HepG2 (cell line): Measurements from ENCODE around the gene PLEKHG4B. TPM values are rescaled to one million over a fixed set of nuclear protein-coding genes. Genes with fewer than 3 reads are reported as not detected.

ENCODE experiments used
- ATAC-seq: fragments of 200-7000 bp; cut with Tn5 transposase; 3 replicates; pipeline ENCODE4 v1.9.1; 2020; ENCODE audit warnings: mild to moderate bottlenecking, moderate library complexity
- BruUV-seq: library from RNA; stranded (reverse); fragments of 400-500 nt; replicated peaks from 2 replicates; lab custom pipeline; 2021; lab: Mats Ljungman, UMichigan
- CTCF ChIA-PET: fragments of 300-600 bp; formaldehyde crosslinking; extraction: SDS; loops from one replicate; lab custom pipeline; 2021; ENCODE audit warnings: low total read pairs, inconsistent platforms, low intra/inter-chr PET ratio; lab: Yijun Ruan, JAX
- POLR2A ChIA-PET: fragments of 350-600 bp; sonication (Branson Sonifier 250); formaldehyde crosslinking; loops from one replicate; lab custom pipeline; 2020; ENCODE audit warnings: antibody characterized with exemption, inconsistent platforms; lab: Yijun Ruan, JAX
- DNase-seq: peaks from one replicate; pipeline ENCODE4 v3.0.0-alpha.2; 2015; ENCODE audit warnings: low spot score
- FAIRE-seq: peaks from 3 replicates; lab custom pipeline; 2011; peaks lifted over from hg19 to GRCh38; lab: Jason Lieb, UNC
- H2AFZ ChIP-seq: one replicate; pipeline ENCODE4 v1.6.1; 2011; ENCODE audit warnings: low read length, inconsistent platforms
- H3K27ac ChIP-seq: fragments of 300-600 bp; 3 replicates; pipeline ENCODE4 v1.8.0; 2011; ENCODE audit warnings: mixed run types, mild to moderate bottlenecking, mixed read lengths, low read length, inconsistent platforms; ENCODE audit not compliant: insufficient read depth; ENCODE audit errors: extremely low read length
- H3K27me3 ChIP-seq, 2 experiments: fragments of 200-600 bp in 1 of 2; 2 replicates in 1 of 2; 3 replicates in 1 of 2; pipeline versions ENCODE4 v1.6.0 to v1.8.0; 2011; ENCODE audit warnings: low read length in 2 of 2, mild to moderate bottlenecking in 2 of 2, moderate library complexity in 2 of 2, inconsistent platforms in 1 of 2; ENCODE audit not compliant: insufficient read depth in 2 of 2, control insufficient read depth in 1 of 2
- H3K36me3 ChIP-seq, 2 experiments: fragments of 200-600 bp in 1 of 2; replicated peaks in 1 of 2; 2 replicates in 1 of 2; 3 replicates in 1 of 2; pipeline versions ENCODE4 v1.5.1 to v1.8.0; 2011; ENCODE audit warnings: low read length in 2 of 2, inconsistent platforms in 1 of 2; ENCODE audit not compliant: insufficient read depth in 2 of 2, control insufficient read depth in 1 of 2
- H3K4me1 ChIP-seq: 2 replicates; pipeline ENCODE4 v1.5.1; 2012; ENCODE audit warnings: low read length, inconsistent platforms; ENCODE audit not compliant: insufficient read depth
- H3K4me2 ChIP-seq: 2 replicates; pipeline ENCODE4 v1.6.0; 2011; ENCODE audit warnings: low read depth, low read length, inconsistent platforms
- H3K4me3 ChIP-seq, 3 experiments: fragments of 200-600 bp in 1 of 3; sonication (generic), shearing (Covaris generic) in 1 of 3; replicated peaks in 1 of 3; 2 replicates each; pipeline ENCODE4 v1.5.1; 2011 to 2016; ENCODE audit warnings: low read length in 3 of 3, inconsistent platforms in 2 of 3, low read depth in 2 of 3, mild to moderate bottlenecking in 2 of 3, control low read depth in 1 of 3, mixed read lengths in 1 of 3; ENCODE audit not compliant: insufficient read depth in 1 of 3
- H3K79me2 ChIP-seq: one replicate; pipeline ENCODE4 v1.6.1; 2011; ENCODE audit warnings: low read length, inconsistent platforms; ENCODE audit not compliant: insufficient read depth
- H3K9ac ChIP-seq: 2 replicates; pipeline ENCODE4 v1.6.0; 2011; ENCODE audit warnings: mild to moderate bottlenecking, low read depth, low read length, inconsistent platforms; ENCODE audit not compliant: insufficient read depth
- H3K9me3 ChIP-seq: 2 replicates; pipeline ENCODE4 v1.5.1; 2012; ENCODE audit warnings: mild to moderate bottlenecking, low read length
- H4K20me1 ChIP-seq: 2 replicates; pipeline ENCODE4 v1.6.0; 2011; ENCODE audit warnings: inconsistent platforms, mild to moderate bottlenecking, low read length, moderate library complexity; ENCODE audit not compliant: insufficient read depth
- DPF2 ChIP-seq: sonication (generic); formaldehyde crosslinking; IDR thresholded peaks from 2 replicates; pipeline ENCODE4 v1.4.0; 2020; ENCODE audit warnings: mild to moderate bottlenecking, low read depth, missing genetic modification reagents, borderline replicate concordance
- IRF2 ChIP-seq: IDR thresholded peaks from 2 replicates; pipeline ENCODE4 v1.6.1; 2018; ENCODE audit warnings: missing genetic modification reagents, missing compliant biosample characterization
- NFRKB ChIP-seq: fragments of 450-650 bp; IDR thresholded peaks from 2 replicates; pipeline ENCODE4 v1.6.1; 2017
- PAWR ChIP-seq: sonication (generic); formaldehyde crosslinking; IDR thresholded peaks from 2 replicates; pipeline ENCODE4 v1.4.0; 2020; ENCODE audit warnings: missing genetic modification reagents, mild to moderate bottlenecking, borderline replicate concordance
- RFX5 ChIP-seq: IDR thresholded peaks from 2 replicates; pipeline ENCODE4 v1.6.1; 2011; ENCODE audit warnings: low read depth, low read length, improper control_type of control experiment
- ZBTB8A ChIP-seq: sonication (generic); formaldehyde crosslinking; IDR thresholded peaks from 2 replicates; pipeline ENCODE4 v1.4.0; 2020; ENCODE audit warnings: mild to moderate bottlenecking, low read depth, missing genetic modification reagents, borderline replicate concordance
- WGBS: methylation state at CpG from one replicate; pipeline ENCODE4 v1.1.6; 2017; ENCODE audit warnings: low lambda C conversion rate; 5-methylcytosine and 5-hydroxymethylcytosine counted together
- in situ Hi-C: cut with HindIII; loops from 2 replicates; pipeline ENCODE4 v1.10.0; 2017; ENCODE audit warnings: low pct_unique_long_range_greater_than_20kb; ENCODE audit not compliant: extremely low pct_ligation_motif_present
- intact Hi-C: fragments of 100-400 bp; cut with micrococcal nuclease; formaldehyde crosslinking; loops from one replicate; pipeline ENCODE4 v1.10.0; 2022; ENCODE audit not compliant: unreplicated experiment
- polyA plus RNA-seq, 8 experiments: library from polyadenylated mRNA; depleted of rRNA in 3 of 8; stranded (reverse) in 7 of 8; unstranded in 1 of 8; fragments of >200 nt; fragmentation: Illumina TruSeq in 4 of 8; extraction: Trizol in 4 of 8; gene quantifications; 2 replicates each; pipeline versions ENCODE4 v1.2.1 to v1.2.3, GENCODE V29; 2011 to 2016; ENCODE audit warnings: low read depth in 4 of 8, missing spikeins in 1 of 8, mixed read lengths in 1 of 8; ENCODE audit not compliant: insufficient read depth in 1 of 8
- total RNA-seq, 5 experiments: library from RNA; depleted of rRNA; stranded (reverse); fragments of >200 nt; fragmentation: Illumina TruSeq; extraction: Trizol; gene quantifications; 2 replicates each; pipeline ENCODE4 v1.2.3, GENCODE V29; 2016; ENCODE audit warnings: low read depth in 1 of 5
- TF ChIP-seq, protein P1 (sequence below): sonication (generic); formaldehyde crosslinking; IDR thresholded peaks from 2 replicates; pipeline ENCODE4 v1.4.0; 2020; ENCODE audit warnings: missing genetic modification reagents, borderline replicate concordance
- TF ChIP-seq, protein P2 (sequence below): sonication (generic); formaldehyde crosslinking; IDR thresholded peaks from 2 replicates; pipeline ENCODE4 v1.8.0; 2022; ENCODE audit warnings: mild to moderate bottlenecking, missing genetic modification reagents; ENCODE audit not compliant: insufficient replicate concordance

The PLEKHG4B gene
- total and polyA plus RNA-seq, 2 of the 13 experiments (the other 11 are each of a cell fraction or from before 2014, with no cell fraction given) = 0.09 TPM; not detected in 1

GRCh38 chr5:137741-138140, 45.8 kb downstream of the PLEKHG4B start:
- H3K9ac ChIP-seq = no peak overlapping the region
- no peak overlapping the region for H3K4me3 ChIP-seq
- peaks cover 1 to 31% of the 10 kb centered on the region in 2 experiments; a peak in 4 of 5 replicates for H3K27me3 ChIP-seq
- H3K4me2 ChIP-seq = no peak overlapping the region
- 35% methylated on average over 10 of the region's 15 CpGs for WGBS
- no peak for ATAC-seq
- H2AFZ ChIP-seq = no peak overlapping the region
- no TSS peak for BruUV-seq
- no peaks in the 10 kb centered on the region for H3K79me2 ChIP-seq
- intact Hi-C loops = no loop called here
- H3K36me3 ChIP-seq = no peaks in the 10 kb centered on the region
- no peaks in the 10 kb centered on the region for H4K20me1 ChIP-seq
- no peak for DNase-seq
- FAIRE-seq = no peak
- POLR2A ChIA-PET = no interaction called here
- H3K27ac ChIP-seq = no peak overlapping the region
- TF ChIP-seq DPF2 (CRISPR knock-in tag) (no peak), NFRKB (no peak), IRF2 (no peak), ZBTB8A (CRISPR knock-in tag) (no peak), PAWR (CRISPR knock-in tag) (no peak), RFX5 (no peak)
- TF ChIP-seq, protein P1, sequence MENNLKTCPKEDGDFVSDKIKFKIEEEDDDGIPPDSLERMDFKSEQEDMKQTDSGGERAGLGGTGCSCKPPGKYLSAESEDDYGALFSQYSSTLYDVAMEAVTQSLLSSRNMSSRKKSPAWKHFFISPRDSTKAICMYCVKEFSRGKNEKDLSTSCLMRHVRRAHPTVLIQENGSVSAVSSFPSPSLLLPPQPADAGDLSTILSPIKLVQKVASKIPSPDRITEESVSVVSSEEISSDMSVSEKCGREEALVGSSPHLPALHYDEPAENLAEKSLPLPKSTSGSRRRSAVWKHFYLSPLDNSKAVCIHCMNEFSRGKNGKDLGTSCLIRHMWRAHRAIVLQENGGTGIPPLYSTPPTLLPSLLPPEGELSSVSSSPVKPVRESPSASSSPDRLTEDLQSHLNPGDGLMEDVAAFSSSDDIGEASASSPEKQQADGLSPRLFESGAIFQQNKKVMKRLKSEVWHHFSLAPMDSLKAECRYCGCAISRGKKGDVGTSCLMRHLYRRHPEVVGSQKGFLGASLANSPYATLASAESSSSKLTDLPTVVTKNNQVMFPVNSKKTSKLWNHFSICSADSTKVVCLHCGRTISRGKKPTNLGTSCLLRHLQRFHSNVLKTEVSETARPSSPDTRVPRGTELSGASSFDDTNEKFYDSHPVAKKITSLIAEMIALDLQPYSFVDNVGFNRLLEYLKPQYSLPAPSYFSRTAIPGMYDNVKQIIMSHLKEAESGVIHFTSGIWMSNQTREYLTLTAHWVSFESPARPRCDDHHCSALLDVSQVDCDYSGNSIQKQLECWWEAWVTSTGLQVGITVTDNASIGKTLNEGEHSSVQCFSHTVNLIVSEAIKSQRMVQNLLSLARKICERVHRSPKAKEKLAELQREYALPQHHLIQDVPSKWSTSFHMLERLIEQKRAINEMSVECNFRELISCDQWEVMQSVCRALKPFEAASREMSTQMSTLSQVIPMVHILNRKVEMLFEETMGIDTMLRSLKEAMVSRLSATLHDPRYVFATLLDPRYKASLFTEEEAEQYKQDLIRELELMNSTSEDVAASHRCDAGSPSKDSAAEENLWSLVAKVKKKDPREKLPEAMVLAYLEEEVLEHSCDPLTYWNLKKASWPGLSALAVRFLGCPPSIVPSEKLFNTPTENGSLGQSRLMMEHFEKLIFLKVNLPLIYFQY (CRISPR knock-in tag) = no peak
- TF ChIP-seq, protein P2, sequence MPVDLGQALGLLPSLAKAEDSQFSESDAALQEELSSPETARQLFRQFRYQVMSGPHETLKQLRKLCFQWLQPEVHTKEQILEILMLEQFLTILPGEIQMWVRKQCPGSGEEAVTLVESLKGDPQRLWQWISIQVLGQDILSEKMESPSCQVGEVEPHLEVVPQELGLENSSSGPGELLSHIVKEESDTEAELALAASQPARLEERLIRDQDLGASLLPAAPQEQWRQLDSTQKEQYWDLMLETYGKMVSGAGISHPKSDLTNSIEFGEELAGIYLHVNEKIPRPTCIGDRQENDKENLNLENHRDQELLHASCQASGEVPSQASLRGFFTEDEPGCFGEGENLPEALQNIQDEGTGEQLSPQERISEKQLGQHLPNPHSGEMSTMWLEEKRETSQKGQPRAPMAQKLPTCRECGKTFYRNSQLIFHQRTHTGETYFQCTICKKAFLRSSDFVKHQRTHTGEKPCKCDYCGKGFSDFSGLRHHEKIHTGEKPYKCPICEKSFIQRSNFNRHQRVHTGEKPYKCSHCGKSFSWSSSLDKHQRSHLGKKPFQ (CRISPR knock-in tag) = no peak
- in situ Hi-C loops = no loop called here
- H3K4me1 ChIP-seq = no peaks in the 10 kb centered on the region
- CTCF ChIA-PET = no interaction called here
- no peaks in the 10 kb centered on the region for H3K9me3 ChIP-seq
